Measurements from ENCODE around the gene HLA-DRB1. TPM values are rescaled to one million over a fixed set of nuclear protein-coding genes. Genes with fewer than 3 reads are reported as not detected.
"Not testable (repeated sequence)": the region's sequence is repeated elsewhere in the genome, so short reads cannot be mapped to it uniquely, and the experiment has no call there.

HLA-DRB1 gene
- total RNA-seq: 10 to 100 TPM; 52.7 to 99.3 (median 57.4) TPM

GRCh38 chr6:32589596-32590449, at the start of gene HLA-DRB1:
HLA-DRB1 (minus strand) TSS chr6:32589848; CDS start chr6:32589742, 106 bp downstream.
- DNase-seq (ENCODE audit: low spot score) (no peak), ATAC-seq (ENCODE audit: low FRiP score) (peak; percentile 94)
- TF ChIP-seq CTCF (IDR thresholded peaks at IDR 0.05): no peak

- TF ChIP-seq CTCF (IDR thresholded peaks at IDR 0.05): no peak
- ATAC-seq (ENCODE audit: low FRiP score) (no peak), DNase-seq (ENCODE audit: low spot score) (no peak)
These were observed 49.0 kb upstream of the HLA-DRB1 start for GRCh38 chr6:32638532-32639219.

GRCh38 chr6:32637883-32638282, 48.2 kb upstream of the HLA-DRB1 start:
- no peak for ATAC-seq (ENCODE audit: low FRiP score)
- no peak for DNase-seq (ENCODE audit: low spot score)
- no peak for TF ChIP-seq CTCF (IDR thresholded peaks at IDR 0.05)

- no peak for ATAC-seq (ENCODE audit: low FRiP score)
These were observed 47.7 kb upstream of the HLA-DRB1 start, which contains the start of gene HLA-DQA1 for GRCh38 chr6:32637219-32637880. HLA-DQA1 (plus strand) TSS chr6:32637406; CDS start chr6:32637459, 53 bp downstream.

GRCh38 chr6:32635526-32636123, 46.0 kb upstream of the HLA-DRB1 start:
- DNase-seq (ENCODE audit: low spot score) (no peak), ATAC-seq (ENCODE audit: low FRiP score) (no peak)
- no peak for TF ChIP-seq CTCF (IDR thresholded peaks at IDR 0.05)

More at GRCh38 chr6:32637219-32637880, 47.7 kb upstream of the HLA-DRB1 start, which contains the start of gene HLA-DQA1:
- no peak for TF ChIP-seq CTCF (IDR thresholded peaks at IDR 0.05)
- DNase-seq (ENCODE audit: low spot score): no peak

- not testable (repeated sequence) for DNase-seq (ENCODE audit: low spot score); ATAC-seq (ENCODE audit: low FRiP score)
These were observed 40.1 kb upstream of the HLA-DRB1 start for GRCh38 chr6:32629793-32630192.

- no peak for TF ChIP-seq CTCF (IDR thresholded peaks at IDR 0.05)
- ATAC-seq (ENCODE audit: low FRiP score) (no peak), DNase-seq (ENCODE audit: low spot score) (peak; percentile 50)
These were observed 38.2 kb upstream of the HLA-DRB1 start for GRCh38 chr6:32627831-32628230.

Data from omental fat pad (tissue), 4 donors.